Measurements from ENCODE around the gene MROH2A.

Gene MROH2A

GRCh38 chr2:233761040-233761769, 16.9 kb upstream of the MROH2A start:
- H4K12ac ChIP-seq (ENCODE audit: low read depth, low read length), result no peak overlapping the region
- no peak overlapping the region for H3K9ac ChIP-seq (ENCODE audit: low read length)
- DNase-seq, result no peak
- no peak overlapping the region for H3K4ac ChIP-seq (ENCODE audit: low read depth, low read length)
- H3K9me3 ChIP-seq (ENCODE audit: insufficient read depth, low read depth, low read length), result peaks cover 4% of the 10 kb centered on the region
- no peaks in the 10 kb centered on the region for H3K79me1 ChIP-seq (ENCODE audit: low read length)
- no peak overlapping the region for H2BK12ac ChIP-seq (ENCODE audit: low read length)
- H2AK5ac ChIP-seq (ENCODE audit: low read length), result no peak overlapping the region
- H3K27ac ChIP-seq (ENCODE audit: low read depth, low read length), result no peak overlapping the region
- no peak overlapping the region for H2BK5ac ChIP-seq (ENCODE audit: low read depth, low read length, poor library complexity)
- no peak overlapping the region for H3K4me2 ChIP-seq (ENCODE audit: low read length)
- no peak overlapping the region for H2AFZ ChIP-seq (ENCODE audit: insufficient read depth, low read length, poor library complexity)
- no peak overlapping the region for H3K23ac ChIP-seq (ENCODE audit: low read length)
- no peak overlapping the region for H3K4me3 ChIP-seq (ENCODE audit: low read depth, low read length)
- no peaks in the 10 kb centered on the region for H3K4me1 ChIP-seq (ENCODE audit: control insufficient read depth in 1 of 2, insufficient read depth in 2 of 2, low read length in 2 of 2)
- no peaks in the 10 kb centered on the region for H3K79me2 ChIP-seq (ENCODE audit: control insufficient read depth, insufficient read depth, low read length, poor library complexity)
- H4K8ac ChIP-seq (ENCODE audit: low read depth, low read length), result no peak overlapping the region
- no peak overlapping the region for H4K91ac ChIP-seq (ENCODE audit: low read depth, low read length)
- H3K18ac ChIP-seq (ENCODE audit: low read length), result no peak overlapping the region
- H2BK120ac ChIP-seq (ENCODE audit: insufficient read depth, low read length, poor library complexity), result no peak overlapping the region
- H3K36me3 ChIP-seq (ENCODE audit: control insufficient read depth in 1 of 2, insufficient read depth in 2 of 2, low read length in 2 of 2), result no peaks in the 10 kb centered on the region
- H3K14ac ChIP-seq (ENCODE audit: low read length), result no peak overlapping the region
- no peaks in the 10 kb centered on the region for H3K27me3 ChIP-seq (ENCODE audit: insufficient read depth, low read length)
- no CpG with 5 or more reads among the region's 4 CpGs for WGBS (ENCODE audit: extremely low coverage, insufficient coverage, insufficient read length)

DNA sequence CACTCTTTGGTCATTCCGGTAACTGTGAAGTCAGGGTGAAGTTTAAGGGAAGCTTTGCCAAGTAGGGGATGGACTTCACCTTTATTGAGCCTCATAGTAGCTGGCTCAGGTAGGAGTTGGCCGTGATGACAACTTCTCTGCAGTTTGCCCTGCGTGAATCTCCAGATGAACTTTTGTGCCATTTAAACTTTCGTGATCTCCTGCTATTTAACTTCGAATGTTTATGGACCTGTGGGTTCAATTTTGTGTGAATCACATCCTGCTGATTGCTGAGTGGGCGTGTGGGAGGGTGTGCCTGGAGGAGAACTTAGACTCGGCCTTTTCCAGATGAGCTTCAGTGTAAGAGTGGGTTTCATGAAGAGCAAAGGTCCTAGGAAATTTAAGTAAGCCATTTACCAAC, 13.9 kb upstream of the MROH2A start:
- DNase-seq, result no peak
- Histone ChIP-seq H3K14ac (ENCODE audit: low read length) (no peak overlapping the region), H3K4me3 (ENCODE audit: low read depth, low read length) (no peak overlapping the region), H4K91ac (ENCODE audit: low read depth, low read length) (no peak overlapping the region), H2AFZ (ENCODE audit: insufficient read depth, low read length, poor library complexity) (no peak overlapping the region), H3K9me3 (ENCODE audit: insufficient read depth, low read depth, low read length) (peaks cover 6% of the 10 kb centered on the region), H4K8ac (ENCODE audit: low read depth, low read length) (no peak overlapping the region), H2AK5ac (ENCODE audit: low read length) (no peak overlapping the region), H3K23ac (ENCODE audit: low read length) (no peak overlapping the region), H3K4me1 (ENCODE audit: control insufficient read depth in 1 of 2, insufficient read depth in 2 of 2, low read length in 2 of 2) (no peaks in the 10 kb centered on the region), H4K12ac (ENCODE audit: low read depth, low read length) (no peak overlapping the region), H3K79me2 (ENCODE audit: control insufficient read depth, insufficient read depth, low read length, poor library complexity) (no peaks in the 10 kb centered on the region), H3K4me2 (ENCODE audit: low read length) (no peak overlapping the region), H3K4ac (ENCODE audit: low read depth, low read length) (no peak overlapping the region), H2BK12ac (ENCODE audit: low read length) (no peak overlapping the region), H3K79me1 (ENCODE audit: low read length) (no peaks in the 10 kb centered on the region), H3K27me3 (ENCODE audit: insufficient read depth, low read length) (no peaks in the 10 kb centered on the region), H3K9ac (ENCODE audit: low read length) (no peak overlapping the region), H3K18ac (ENCODE audit: low read length) (no peak overlapping the region), H2BK5ac (ENCODE audit: low read depth, low read length, poor library complexity) (no peak overlapping the region), H3K36me3 (ENCODE audit: control insufficient read depth in 1 of 2, insufficient read depth in 2 of 2, low read length in 2 of 2) (no peaks in the 10 kb centered on the region), H2BK120ac (ENCODE audit: insufficient read depth, low read length, poor library complexity) (no peak overlapping the region), H3K27ac (ENCODE audit: low read depth, low read length) (no peak overlapping the region)
- WGBS (ENCODE audit: extremely low coverage, insufficient coverage, insufficient read length), result no CpG with 5 or more reads among the region's 7 CpGs

DNA sequence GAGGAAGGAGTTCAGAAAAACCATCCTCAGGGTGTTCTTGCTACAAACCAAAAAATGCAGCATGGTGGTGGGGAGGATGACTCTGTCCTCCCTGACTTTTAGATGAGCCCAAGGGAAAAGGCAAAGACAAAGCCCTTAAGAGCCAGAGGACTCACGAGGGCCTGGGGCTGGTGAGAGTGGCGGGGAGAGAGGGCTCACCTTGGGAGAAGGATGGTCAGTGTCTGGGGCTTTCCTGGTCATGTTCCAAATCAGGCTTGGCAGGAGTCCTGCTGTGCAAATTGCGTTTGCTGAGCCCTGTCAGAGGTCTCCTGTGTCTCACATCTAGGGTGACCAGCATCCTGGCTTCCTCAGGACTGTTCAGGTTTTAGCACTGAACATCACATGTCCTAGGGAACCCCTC, 13.4 kb upstream of the MROH2A start:
- no peaks in the 10 kb centered on the region for H3K79me1 ChIP-seq (ENCODE audit: low read length)
- no peak overlapping the region for H2BK5ac ChIP-seq (ENCODE audit: low read depth, low read length, poor library complexity)

GRCh38 chr2:233766416-233766815, 11.7 kb upstream of the MROH2A start:
- no peak overlapping the region for H2BK5ac ChIP-seq (ENCODE audit: low read depth, low read length, poor library complexity)
- H3K4ac ChIP-seq (ENCODE audit: low read depth, low read length), result no peak overlapping the region
- H4K8ac ChIP-seq (ENCODE audit: low read depth, low read length), result no peak overlapping the region
- H2BK12ac ChIP-seq (ENCODE audit: low read length), result no peak overlapping the region
- no peaks in the 10 kb centered on the region for H3K4me1 ChIP-seq (ENCODE audit: control insufficient read depth in 1 of 2, insufficient read depth in 2 of 2, low read length in 2 of 2)
- no peak overlapping the region for H3K18ac ChIP-seq (ENCODE audit: low read length)
- peaks cover 5% of the 10 kb centered on the region for H3K9me3 ChIP-seq (ENCODE audit: insufficient read depth, low read depth, low read length)
- no CpG with 5 or more reads among the region's 4 CpGs for WGBS (ENCODE audit: extremely low coverage, insufficient coverage, insufficient read length)
- no peak overlapping the region for H3K14ac ChIP-seq (ENCODE audit: low read length)
- no peak overlapping the region for H3K9ac ChIP-seq (ENCODE audit: low read length)
- no peaks in the 10 kb centered on the region for H3K79me2 ChIP-seq (ENCODE audit: control insufficient read depth, insufficient read depth, low read length, poor library complexity)
- no peak overlapping the region for H4K12ac ChIP-seq (ENCODE audit: low read depth, low read length)
- H2BK120ac ChIP-seq (ENCODE audit: insufficient read depth, low read length, poor library complexity), result no peak overlapping the region
- H2AFZ ChIP-seq (ENCODE audit: insufficient read depth, low read length, poor library complexity), result no peak overlapping the region
- no peak overlapping the region for H3K4me2 ChIP-seq (ENCODE audit: low read length)
- H4K91ac ChIP-seq (ENCODE audit: low read depth, low read length), result no peak overlapping the region
- no peak overlapping the region for H3K27ac ChIP-seq (ENCODE audit: low read depth, low read length)
- H3K4me3 ChIP-seq (ENCODE audit: low read depth, low read length), result no peak overlapping the region
- no peaks in the 10 kb centered on the region for H3K27me3 ChIP-seq (ENCODE audit: insufficient read depth, low read length)
- H3K79me1 ChIP-seq (ENCODE audit: low read length), result no peaks in the 10 kb centered on the region
- no peak overlapping the region for H3K23ac ChIP-seq (ENCODE audit: low read length)
- no peaks in the 10 kb centered on the region for H3K36me3 ChIP-seq (ENCODE audit: control insufficient read depth in 1 of 2, insufficient read depth in 2 of 2, low read length in 2 of 2)
- H2AK5ac ChIP-seq (ENCODE audit: low read length), result no peak overlapping the region
- DNase-seq, result no peak

More for the DNA sequence above, 13.4 kb upstream of the MROH2A start:
- Histone ChIP-seq H4K12ac (ENCODE audit: low read depth, low read length) (no peak overlapping the region), H3K4me2 (ENCODE audit: low read length) (no peak overlapping the region), H3K23ac (ENCODE audit: low read length) (no peak overlapping the region), H3K4me3 (ENCODE audit: low read depth, low read length) (no peak overlapping the region), H4K91ac (ENCODE audit: low read depth, low read length) (no peak overlapping the region), H2AK5ac (ENCODE audit: low read length) (no peak overlapping the region), H4K8ac (ENCODE audit: low read depth, low read length) (no peak overlapping the region), H3K9ac (ENCODE audit: low read length) (no peak overlapping the region), H2BK120ac (ENCODE audit: insufficient read depth, low read length, poor library complexity) (no peak overlapping the region), H2BK12ac (ENCODE audit: low read length) (no peak overlapping the region), H2AFZ (ENCODE audit: insufficient read depth, low read length, poor library complexity) (no peak overlapping the region), H3K36me3 (ENCODE audit: control insufficient read depth in 1 of 2, insufficient read depth in 2 of 2, low read length in 2 of 2) (no peaks in the 10 kb centered on the region), H3K27me3 (ENCODE audit: insufficient read depth, low read length) (no peaks in the 10 kb centered on the region), H3K9me3 (ENCODE audit: insufficient read depth, low read depth, low read length) (peaks cover 8% of the 10 kb centered on the region), H3K18ac (ENCODE audit: low read length) (no peak overlapping the region), H3K4ac (ENCODE audit: low read depth, low read length) (no peak overlapping the region), H3K79me2 (ENCODE audit: control insufficient read depth, insufficient read depth, low read length, poor library complexity) (no peaks in the 10 kb centered on the region), H3K27ac (ENCODE audit: low read depth, low read length) (no peak overlapping the region), H3K4me1 (ENCODE audit: control insufficient read depth in 1 of 2, insufficient read depth in 2 of 2, low read length in 2 of 2) (no peaks in the 10 kb centered on the region), H3K14ac (ENCODE audit: low read length) (no peak overlapping the region)
- DNase-seq, result no peak
- no CpG with 5 or more reads among the region's 3 CpGs for WGBS (ENCODE audit: extremely low coverage, insufficient coverage, insufficient read length)
